A549 treated with Hydrocortisone at 1 μM for 4 hours (cell line): ENCODE results near the gene MORN1. TPM values are rescaled to one million over a fixed set of nuclear protein-coding genes. Genes with fewer than 3 reads are reported as not detected.

ENCODE experiments used
- total RNA-seq: library from RNA; stranded (reverse); fragments of 200-300 nt; extraction: Qiagen RNA extraction; gene quantifications from 5 replicates; pipeline ENCODE4 v1.2.3, GENCODE V29; 2022

MORN1 gene
- total RNA-seq, result 5.1 to 6.2 TPM (median 6.0 TPM) in 5 replicates

DNA sequence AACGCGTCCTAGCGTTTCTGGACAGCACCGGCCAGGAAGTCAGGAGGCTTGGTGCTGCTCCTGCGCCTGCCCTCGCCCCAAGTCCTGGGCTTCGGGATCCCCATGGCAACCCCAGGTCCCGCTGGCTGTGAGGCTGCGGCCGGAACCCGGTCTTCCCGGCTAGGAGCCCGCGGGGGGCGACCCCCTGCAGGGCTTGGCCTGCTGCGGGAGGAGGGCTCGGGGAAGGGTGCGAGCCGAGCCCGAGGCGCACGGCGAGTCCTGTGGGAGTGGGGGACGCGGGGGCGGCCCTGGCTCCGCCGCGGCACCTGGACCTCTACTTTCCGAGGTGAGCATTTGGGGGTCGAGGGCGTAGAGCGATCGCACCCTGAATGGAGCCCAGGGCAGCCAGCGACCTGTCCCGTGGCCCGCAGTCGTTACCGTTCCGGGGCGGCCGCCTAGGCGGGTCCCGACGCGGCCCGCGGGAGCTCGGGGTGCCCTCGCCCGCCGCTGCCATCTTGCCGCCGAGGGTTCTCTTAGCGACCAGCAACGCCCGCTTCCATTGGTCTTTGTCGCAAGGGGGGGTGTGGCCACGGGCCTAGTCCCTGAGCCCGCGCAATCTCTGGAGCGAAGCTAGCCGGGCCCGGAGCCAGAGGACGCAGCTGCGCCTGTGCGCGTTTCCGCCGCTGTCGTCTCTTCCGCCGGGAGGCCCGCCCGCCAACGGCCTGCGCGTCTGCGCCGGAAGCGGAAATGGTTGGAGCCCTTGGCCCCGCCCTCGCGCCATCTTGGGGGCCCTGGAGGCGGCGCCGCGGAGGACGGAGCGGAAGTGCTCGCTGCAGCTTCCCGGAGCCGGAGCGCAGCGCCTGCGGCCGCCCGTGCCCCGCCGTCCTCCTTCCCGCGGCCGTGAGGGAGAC, at the start of gene MORN1, which contains the start of gene RER1:
MORN1 (minus strand) TSS at position 514 of the 890 bp plus-strand sequence; CDS start at position 493, 21 bp downstream.
RER1 (plus strand) TSS at position 801 of the 890 bp plus-strand sequence. CDS start 3,950 bp downstream, outside the sequence.

DNA sequence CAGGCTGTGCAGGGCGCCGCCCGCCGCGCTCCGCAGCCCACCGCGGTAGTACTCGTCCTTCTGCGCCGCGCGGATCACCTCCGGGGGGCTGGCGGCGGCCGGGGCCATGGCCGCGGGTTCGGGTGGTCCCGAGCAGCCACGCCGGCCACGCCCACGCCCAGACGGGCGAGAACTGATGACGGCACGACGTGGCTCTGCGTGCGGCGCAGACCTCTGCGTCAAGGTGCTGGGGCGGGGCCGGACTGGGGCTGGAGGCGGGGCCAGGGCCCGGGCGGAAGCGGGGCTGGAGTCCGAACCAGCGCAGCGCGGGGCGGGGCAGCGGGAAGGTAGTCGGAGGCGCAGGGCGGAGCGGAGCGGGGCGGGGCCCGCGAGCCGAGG, 21.0 kb upstream of the MORN1 start, which contains the start of gene PEX10:
PEX10 (minus strand) TSS at position 170 of the 378 bp plus-strand sequence; CDS start at position 108, 62 bp downstream.

Other genes starting within 250 kb of the MORN1 start
- gene FAAP20, start 196.8 kb downstream of the MORN1 start, total RNA-seq, result 36.4 to 59.0 TPM (median 53.5 TPM) in 5 replicates
- gene SKI, start 163.2 kb downstream of the MORN1 start, total RNA-seq, result 22.2 to 26.2 TPM (median 24.7 TPM) in 5 replicates
- 92.4 to 123 TPM (median 122 TPM) in 5 replicates for gene RER1, start 287 bp upstream of the MORN1 start, total RNA-seq
- gene PEX10, start 21.0 kb upstream of the MORN1 start, total RNA-seq, result 19.1 to 25.3 TPM (median 23.1 TPM) in 5 replicates
- gene PLCH2, start 84.7 kb upstream of the MORN1 start, total RNA-seq, result 0.24 to 0.43 TPM (median 0.33 TPM) in 5 replicates
- 8.3 to 11.8 TPM (median 10.3 TPM) in 5 replicates for gene PANK4, start 135.0 kb upstream of the MORN1 start, total RNA-seq
- not detected in 5 replicates for gene HES5, start 138.7 kb upstream of the MORN1 start, total RNA-seq
- 0.14 to 0.55 TPM (median 0.28 TPM) in 5 replicates for gene TNFRSF14, start 164.8 kb upstream of the MORN1 start, total RNA-seq
- gene PRXL2B, start 195.2 kb upstream of the MORN1 start, total RNA-seq, result 19.7 to 25.6 TPM (median 21.2 TPM) in 5 replicates
- 0.16 to 0.20 TPM in 2 of 5 replicates, not detected in the others for gene MMEL1, start 241.5 kb upstream of the MORN1 start, total RNA-seq